SHP77 (cell line): Measurements from ENCODE around the gene LAMC1.
A peak's percentile ranks its signal among the peaks of the same experiment; 100 is the strongest.

Experiments
- DNase-seq, 2 experiments: peaks; one replicate each; lab custom pipeline; 2025; lab: John Stamatoyannopoulos, UW

LAMC1 gene

GRCh38 chr1:183023146-183023600 is at the start of gene LAMC1:
Gene LAMC1, plus strand, starts transcription at chr1:183023420. Its CDS starts 297 bp downstream, at chr1:183023717.
- DNase-seq, result peak; percentile 70 to 74

- no peak for DNase-seq
Measured at GRCh38 chr1:182974506-182975191, 48.6 kb upstream of the LAMC1 start.

GRCh38 chr1:182977480-182977879 is 45.7 kb upstream of the LAMC1 start:
- DNase-seq, result no peak

- no peak for DNase-seq
Measured at GRCh38 chr1:182978151-182978853, 44.9 kb upstream of the LAMC1 start.

- no peak for DNase-seq
Measured at GRCh38 chr1:182984138-182984537, 39.1 kb upstream of the LAMC1 start.

GRCh38 chr1:182984621-182985020 is 38.6 kb upstream of the LAMC1 start:
- DNase-seq, result no peak

- DNase-seq, result no peak
Measured at GRCh38 chr1:182985876-182986275, 37.3 kb upstream of the LAMC1 start.

- DNase-seq, result no peak
Measured at GRCh38 chr1:182990413-182991144, 32.6 kb upstream of the LAMC1 start.

- DNase-seq, result no peak
Measured at GRCh38 chr1:182993746-182994145, 29.5 kb upstream of the LAMC1 start.

- no peak for DNase-seq
Measured at GRCh38 chr1:182995894-182996293, 27.3 kb upstream of the LAMC1 start.

GRCh38 chr1:182996816-182997215 is 26.4 kb upstream of the LAMC1 start:
- no peak for DNase-seq

- DNase-seq, result no peak
Measured at GRCh38 chr1:182998482-182998881, 24.7 kb upstream of the LAMC1 start.

GRCh38 chr1:183000167-183000962 is 22.9 kb upstream of the LAMC1 start:
- DNase-seq, result no peak

- no peak for DNase-seq
Measured at GRCh38 chr1:183002267-183002666, 21.0 kb upstream of the LAMC1 start.

GRCh38 chr1:183002797-183003196 is 20.4 kb upstream of the LAMC1 start:
- DNase-seq, result no peak

GRCh38 chr1:183003203-183003602 is 20.0 kb upstream of the LAMC1 start:
- no peak for DNase-seq

- DNase-seq, result no peak
Measured at GRCh38 chr1:183004141-183004540, 19.1 kb upstream of the LAMC1 start.

- DNase-seq, result no peak
Measured at GRCh38 chr1:183011859-183012258, 11.4 kb upstream of the LAMC1 start.

GRCh38 chr1:183012301-183012994 is 10.8 kb upstream of the LAMC1 start:
- no peak for DNase-seq

- no peak for DNase-seq
Measured at GRCh38 chr1:183019139-183019740, 4.0 kb upstream of the LAMC1 start.

- peak in 1 of 2 experiments; percentile 8 for DNase-seq
Measured at GRCh38 chr1:183019860-183020259, 3.4 kb upstream of the LAMC1 start.
